Psoas muscle (tissue), 8 donors: ENCODE data around the gene KCNE4. TPM values are rescaled to one million over a fixed set of nuclear protein-coding genes. Genes with fewer than 3 reads are reported as not detected.

Experiments
- ATAC-seq, 4 donors: fragments of 200-7000 bp; cut with Tn5 transposase; one replicate each; pipeline ENCODE4 v1.9.1; 2020; ENCODE audit warnings: moderate library complexity in 3 of 4, mild to moderate bottlenecking in 2 of 4
- DNase-seq, 2 donors: peaks; one replicate each; pipeline ENCODE4 v3.0.0-alpha.2; 2020
- H3K27ac ChIP-seq: fragments of 200-600 bp; one replicate; pipeline ENCODE4 v1.8.0; 2022
- H3K27me3 ChIP-seq, 3 donors: fragments of 200-600 bp in 1 of 3; one replicate each; pipeline versions ENCODE4 v1.6.1 to v1.8.0; 2013 to 2022; ENCODE audit warnings: low read length in 2 of 3, mild to moderate bottlenecking in 2 of 3, moderate library complexity in 1 of 3; ENCODE audit not compliant: insufficient read depth in 3 of 3
- H3K36me3 ChIP-seq, 2 donors: fragments of 200-600 bp in 1 of 2; one replicate each; pipeline versions ENCODE4 v1.6.1 to v1.8.0; 2013 to 2022; ENCODE audit warnings: low read depth in 1 of 2, mild to moderate bottlenecking in 1 of 2, moderate library complexity in 1 of 2; ENCODE audit not compliant: insufficient read depth in 1 of 2
- H3K4me1 ChIP-seq: fragments of 200-600 bp; one replicate; pipeline ENCODE4 v1.8.0; 2022
- H3K4me3 ChIP-seq: fragments of 200-600 bp; one replicate; pipeline ENCODE4 v1.8.0; 2022; ENCODE audit warnings: mild to moderate bottlenecking
- H3K9me3 ChIP-seq: fragments of 200-600 bp; one replicate; pipeline ENCODE4 v1.8.0; 2022
- CTCF ChIP-seq: fragments of 200-600 bp; IDR thresholded peaks from one replicate; pipeline ENCODE4 v1.8.0; 2022; ENCODE audit warnings: antibody characterized with exemption
- WGBS, 3 donors: extraction: QIAGEN DNeasy Blood & Tissue Kit; methylation state at CpG; one replicate each; pipeline versions ENCODE4 v1.1.6 to v1.1.7; 2013; 5-methylcytosine and 5-hydroxymethylcytosine counted together
- intact Hi-C, 2 donors: fragments of 100-400 bp; cut with DNase I; formaldehyde crosslinking; loops; one replicate each; pipeline versions ENCODE4 v1.11.0 to v1.14.2; 2022
- polyA plus RNA-seq, 3 donors: library from polyadenylated mRNA; stranded (reverse); fragments of 200-250 nt; gene quantifications; one replicate each; pipeline ENCODE4 v1.2.3, GENCODE V29; 2013
- total RNA-seq, 4 donors: library from RNA; stranded (reverse); fragmentation: NEBNext Ultra II Directional in 2 of 4; extraction: Animal tissue kit (Norgen Biotek cat#: 25700) in 2 of 4; gene quantifications; one replicate each; pipeline versions ENCODE4 v1.2.1 to v1.2.4, GENCODE V29; 2021 to 2023
- donor health status: healthy with polysubstance abuse.
- donor health status: DM: no; HTN: no; CAD: no; lungs with moderate emphysema.
- donor health status: Bipolar disorder and iron deficiency.
- donor health status: healthy.
- donor health status: DM: yes; HTN: yes; CAD: no.
- donor health status: DM: no; HTN: no; CAD: no.
- donor health status: DM: no; HTN: no; CAD: no.
- donor health status: DM: yes; HTN: yes; CAD: no.

Gene KCNE4
- total and polyA plus RNA-seq, 7 donors = 0.34 to 1.7 (median 0.84) TPM

GRCh38 chr2:223008162-223008561 is 43.8 kb upstream of the KCNE4 start:
- no peak overlapping the region for H3K4me3 ChIP-seq
- H3K9me3 ChIP-seq = no peaks in the 10 kb centered on the region
- no peak for DNase-seq
- no peaks in the 10 kb centered on the region for H3K36me3 ChIP-seq
- 56 to 57% (median 56%) methylated on average over 6 of the region's 6 CpGs for WGBS, 3 donors
- intact Hi-C loops = no loop called here
- no peak for TF ChIP-seq CTCF
- ATAC-seq = no peak
- no peak overlapping the region for H3K27ac ChIP-seq
- H3K27me3 ChIP-seq = no peaks in the 10 kb centered on the region
- no peaks in the 10 kb centered on the region for H3K4me1 ChIP-seq

- no peak for ATAC-seq
- Histone ChIP-seq H3K9me3 (no peaks in the 10 kb centered on the region), H3K36me3 (no peaks in the 10 kb centered on the region), H3K27ac (no peak overlapping the region), H3K4me3 (no peak overlapping the region), H3K27me3 (no peaks in the 10 kb centered on the region), H3K4me1 (no peaks in the 10 kb centered on the region)
- WGBS, 3 donors = 90 to 95% (median 90%) methylated on average over 1 of the region's 1 CpG
- DNase-seq = no peak
- TF ChIP-seq CTCF = no peak
- intact Hi-C loops = no loop called here
These were observed 43.0 kb upstream of the KCNE4 start for GRCh38 chr2:223008956-223009355.

GRCh38 chr2:223010641-223011040 is 41.3 kb upstream of the KCNE4 start:
- no peak for TF ChIP-seq CTCF
- H3K27me3 ChIP-seq = no peaks in the 10 kb centered on the region
- no peak overlapping the region for H3K4me3 ChIP-seq
- intact Hi-C loops = no loop called here
- no peaks in the 10 kb centered on the region for H3K9me3 ChIP-seq
- 91 to 95% (median 91%) methylated on average over 3 of the region's 3 CpGs for WGBS, 3 donors
- no peaks in the 10 kb centered on the region for H3K4me1 ChIP-seq
- ATAC-seq (no peak), DNase-seq (no peak)
- no peaks in the 10 kb centered on the region for H3K36me3 ChIP-seq
- no peak overlapping the region for H3K27ac ChIP-seq

- TF ChIP-seq CTCF = no peak
- no peak overlapping the region for H3K4me3 ChIP-seq
- intact Hi-C loops = no loop called here
- DNase-seq (no peak), ATAC-seq (no peak)
- 68 to 76% (median 69%) methylated on average over 6 of the region's 6 CpGs for whole genome bisulfite sequencing, 3 donors
- no peaks in the 10 kb centered on the region for H3K36me3 ChIP-seq
- H3K27me3 ChIP-seq = no peaks in the 10 kb centered on the region
- no peaks in the 10 kb centered on the region for H3K4me1 ChIP-seq
- H3K9me3 ChIP-seq = no peaks in the 10 kb centered on the region
- H3K27ac ChIP-seq = no peak overlapping the region
These were observed 39.7 kb upstream of the KCNE4 start for GRCh38 chr2:223012291-223012690.

- no peaks in the 10 kb centered on the region for H3K9me3 ChIP-seq
- WGBS, 3 donors = 64 to 68% (median 65%) methylated on average over 3 of the region's 3 CpGs
- no peak for DNase-seq
- no peak for ATAC-seq
- no peak overlapping the region for H3K27ac ChIP-seq
- H3K4me1 ChIP-seq = no peaks in the 10 kb centered on the region
- H3K36me3 ChIP-seq = no peaks in the 10 kb centered on the region
- H3K27me3 ChIP-seq = no peaks in the 10 kb centered on the region
- intact Hi-C loops = no loop called here
- TF ChIP-seq CTCF = no peak
- no peak overlapping the region for H3K4me3 ChIP-seq
These were observed 32.5 kb upstream of the KCNE4 start for GRCh38 chr2:223019390-223019930.
